ENCODE data around the gene COL6A6. TPM values are rescaled to one million over a fixed set of nuclear protein-coding genes. Genes with fewer than 3 reads are reported as not detected.

Gene COL6A6
- total and polyA plus RNA-seq, 8 donors = 0.03 to 1.4 (median 0.07) TPM

- Histone ChIP-seq H3K27ac (no peak overlapping the region), H3K27me3 (no peaks in the 10 kb centered on the region), H3K9me3 (no peaks in the 10 kb centered on the region), H3K36me3 (no peaks in the 10 kb centered on the region), H3K4me1 (no peaks in the 10 kb centered on the region), H3K4me3 (no peak overlapping the region)
- no peak for TF ChIP-seq CTCF (IDR thresholded peaks at IDR 0.05)
- intact Hi-C loops (cut with DNase I) = no loop called here
- no peak for ATAC-seq
- 68 to 74% methylated on average over 13 of the region's 13 CpGs for WGBS, 2 donors
- DNase-seq = no peak
- FAIRE-seq = no peak
Measured at GRCh38 chr3:130565224-130565623, 48.2 kb downstream of the COL6A6 start.

Other genes starting within 250 kb of the COL6A6 start
- under 1 TPM in 1 of 6 donors, not detected in 5; 0.03 TPM for gene COL6A5, start 171.5 kb upstream of the COL6A6 start, total RNA-seq
- not detected for gene COL6A5, start 171.5 kb upstream of the COL6A6 start, polyA plus RNA-seq
- 10 to 100 TPM in 4 of 6 donors, 1 to 10 TPM in 2; 6.7 to 14.0 (median 10.6) TPM for gene PIK3R4, start 229.7 kb downstream of the COL6A6 start, total RNA-seq
- 10 to 100 TPM; 15.6 to 16.6 TPM for gene PIK3R4, start 229.7 kb downstream of the COL6A6 start, polyA plus RNA-seq

Data from pancreas (tissue), 10 donors.